NB4 (cell line): ENCODE results near the gene SPDL1.

Source experiments
- DNase-seq: peaks from one replicate; pipeline ENCODE4 v3.0.0; 2010; ENCODE audit warnings: low read depth
- H3K4me3 ChIP-seq: one replicate; pipeline ENCODE4 v1.5.1; 2011; ENCODE audit warnings: mild to moderate bottlenecking, low read depth, low read length, moderate library complexity
- CTCF ChIP-seq: IDR thresholded peaks from one replicate; pipeline ENCODE4 v1.5.1; 2012; ENCODE audit warnings: low read depth, low read length
- MAX ChIP-seq: IDR thresholded peaks from 2 replicates; pipeline ENCODE4 v1.6.1; 2011; ENCODE audit warnings: low read depth, low read length
- MYC ChIP-seq: IDR thresholded peaks from 2 replicates; pipeline ENCODE4 v1.6.1; 2011; ENCODE audit warnings: low read depth, low read length
- POLR2A ChIP-seq: IDR thresholded peaks from 2 replicates; pipeline ENCODE4 v1.6.1; 2011; ENCODE audit warnings: mild to moderate bottlenecking; ENCODE audit not compliant: insufficient read length; ENCODE audit errors: extremely low read depth

SPDL1 gene

GRCh38 chr5:169599451-169599850 lies 15.9 kb downstream of the SPDL1 start:
- DNase-seq = no peak
- H3K4me3 ChIP-seq = no peak overlapping the region
- TF ChIP-seq POLR2A = no peak
- TF ChIP-seq MYC = no peak
- TF ChIP-seq CTCF = no peak
- no peak for TF ChIP-seq MAX

- no peak for DNase-seq
- no peak overlapping the region for H3K4me3 ChIP-seq
- no peak for TF ChIP-seq MAX
- TF ChIP-seq CTCF = no peak
- TF ChIP-seq MYC = no peak
- TF ChIP-seq POLR2A = no peak
Observed at GRCh38 chr5:169602535-169602934, 19.0 kb downstream of the SPDL1 start.

GRCh38 chr5:169606279-169606678 lies 22.7 kb downstream of the SPDL1 start:
- TF ChIP-seq MYC = no peak
- TF ChIP-seq MAX = no peak
- no peak for TF ChIP-seq POLR2A
- TF ChIP-seq CTCF = no peak
- H3K4me3 ChIP-seq = no peak overlapping the region
- no peak for DNase-seq

- H3K4me3 ChIP-seq = no peak overlapping the region
- no peak for TF ChIP-seq MAX
- TF ChIP-seq CTCF = no peak
- TF ChIP-seq MYC = no peak
- no peak for DNase-seq
Observed at GRCh38 chr5:169607882-169608281, 24.3 kb downstream of the SPDL1 start.

GRCh38 chr5:169609716-169610115 lies 26.1 kb downstream of the SPDL1 start:
- no peak for DNase-seq
- no peak overlapping the region for H3K4me3 ChIP-seq
- TF ChIP-seq MYC (no peak), MAX (no peak), POLR2A (no peak), CTCF (no peak)

GRCh38 chr5:169610606-169611005 lies 27.0 kb downstream of the SPDL1 start:
- no peak overlapping the region for H3K4me3 ChIP-seq
- no peak for DNase-seq
- TF ChIP-seq MYC (no peak), CTCF (no peak), MAX (no peak), POLR2A (no peak)
